LNCaP clone FGC (cell line): ENCODE data around the gene ELMOD1.

ENCODE experiments used
- DNase-seq: peaks from one replicate; pipeline ENCODE4 v3.0.0-alpha.2; 2011; ENCODE audit warnings: low read depth
- H3K4me3 ChIP-seq: 2 replicates; pipeline ENCODE4 v1.5.1; 2011; ENCODE audit warnings: mild to moderate bottlenecking, low read depth, low read length, control low read depth
- TF ChIP-seq, protein P1 (sequence below): IDR thresholded peaks from 2 replicates; pipeline ENCODE4 v1.5.1; 2012; ENCODE audit warnings: mild to moderate bottlenecking; ENCODE audit not compliant: control insufficient read depth, insufficient read depth; ENCODE audit errors: extremely low read depth

The ELMOD1 gene

DNA sequence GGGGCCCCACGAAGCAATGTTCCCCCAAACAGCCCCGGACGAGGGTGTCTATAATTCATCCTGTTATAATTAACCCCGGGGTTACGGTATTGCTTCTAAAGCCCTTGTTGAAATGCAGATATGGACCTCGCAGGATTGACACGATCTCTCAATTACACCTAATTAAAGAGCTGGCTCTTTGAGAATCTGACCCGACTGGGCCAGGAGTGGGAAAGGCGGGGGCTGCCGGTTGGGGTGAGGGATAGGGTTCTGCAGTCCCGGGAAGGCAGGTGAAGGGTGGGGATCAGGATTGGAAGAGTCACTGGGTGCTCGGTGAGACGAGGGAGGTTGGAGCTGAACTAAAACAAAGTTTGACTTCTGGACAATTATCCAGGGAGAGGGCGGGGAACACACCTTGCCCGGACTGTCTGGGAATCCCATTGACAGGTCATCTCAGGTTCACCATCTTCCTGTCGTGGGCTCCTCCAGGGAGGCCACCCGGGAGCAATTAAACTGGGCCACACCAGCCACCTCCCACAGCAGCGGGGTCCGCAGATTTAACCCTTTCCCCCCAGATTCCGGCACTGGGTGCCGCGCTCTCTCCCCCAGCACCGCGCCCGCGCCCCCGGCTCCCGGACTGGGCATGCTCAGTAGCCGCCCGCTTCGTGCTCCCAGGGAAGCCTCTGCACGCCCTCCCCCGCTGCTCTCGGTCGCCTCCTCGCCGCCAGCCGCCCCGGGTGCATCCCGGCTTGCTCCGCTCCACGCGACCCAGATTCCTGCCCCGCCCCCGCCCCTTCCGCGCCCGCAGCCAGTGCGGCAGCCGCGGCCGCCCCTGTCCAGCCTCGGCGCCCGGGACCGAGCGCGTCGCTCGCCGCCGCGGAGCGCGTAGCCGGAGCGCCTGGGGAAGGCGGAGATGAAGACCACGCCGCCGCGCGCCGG lies at the start of gene ELMOD1:
Gene ELMOD1, plus strand, starts transcription at position 688 of the 918 bp plus-strand sequence. CDS start 27,043 bp downstream, outside the sequence.
- TF ChIP-seq, protein P1, sequence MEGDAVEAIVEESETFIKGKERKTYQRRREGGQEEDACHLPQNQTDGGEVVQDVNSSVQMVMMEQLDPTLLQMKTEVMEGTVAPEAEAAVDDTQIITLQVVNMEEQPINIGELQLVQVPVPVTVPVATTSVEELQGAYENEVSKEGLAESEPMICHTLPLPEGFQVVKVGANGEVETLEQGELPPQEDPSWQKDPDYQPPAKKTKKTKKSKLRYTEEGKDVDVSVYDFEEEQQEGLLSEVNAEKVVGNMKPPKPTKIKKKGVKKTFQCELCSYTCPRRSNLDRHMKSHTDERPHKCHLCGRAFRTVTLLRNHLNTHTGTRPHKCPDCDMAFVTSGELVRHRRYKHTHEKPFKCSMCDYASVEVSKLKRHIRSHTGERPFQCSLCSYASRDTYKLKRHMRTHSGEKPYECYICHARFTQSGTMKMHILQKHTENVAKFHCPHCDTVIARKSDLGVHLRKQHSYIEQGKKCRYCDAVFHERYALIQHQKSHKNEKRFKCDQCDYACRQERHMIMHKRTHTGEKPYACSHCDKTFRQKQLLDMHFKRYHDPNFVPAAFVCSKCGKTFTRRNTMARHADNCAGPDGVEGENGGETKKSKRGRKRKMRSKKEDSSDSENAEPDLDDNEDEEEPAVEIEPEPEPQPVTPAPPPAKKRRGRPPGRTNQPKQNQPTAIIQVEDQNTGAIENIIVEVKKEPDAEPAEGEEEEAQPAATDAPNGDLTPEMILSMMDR, result no peak
- H3K4me3 ChIP-seq, result peak within 1 kb of the TSS; percentile 52

DNA sequence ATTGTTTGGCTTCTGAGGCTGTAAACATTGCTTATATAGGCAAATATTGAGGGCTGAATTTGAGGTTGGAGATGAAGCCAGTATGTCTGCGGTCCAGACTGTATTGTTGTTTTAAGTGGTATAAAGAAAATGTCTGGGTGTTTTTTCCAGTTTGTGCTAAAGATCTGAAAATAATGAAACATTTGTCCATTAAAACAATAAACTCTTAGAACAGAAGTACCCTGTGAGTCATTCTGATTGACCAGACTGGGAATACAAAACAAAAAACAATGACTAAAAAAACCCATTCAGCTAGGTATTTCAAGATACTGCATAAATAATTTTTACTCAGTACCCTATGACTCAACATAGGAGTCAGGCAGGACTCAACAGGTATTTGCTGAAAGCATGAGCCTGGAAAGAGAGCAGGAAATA lies 45.8 kb upstream of the ELMOD1 start:
- TF ChIP-seq, protein P1, result no peak
- H3K4me3 ChIP-seq, result no peak overlapping the region
- no peak for DNase-seq

More for the DNA sequence above, at the start of gene ELMOD1:
- no peak for DNase-seq

DNA sequence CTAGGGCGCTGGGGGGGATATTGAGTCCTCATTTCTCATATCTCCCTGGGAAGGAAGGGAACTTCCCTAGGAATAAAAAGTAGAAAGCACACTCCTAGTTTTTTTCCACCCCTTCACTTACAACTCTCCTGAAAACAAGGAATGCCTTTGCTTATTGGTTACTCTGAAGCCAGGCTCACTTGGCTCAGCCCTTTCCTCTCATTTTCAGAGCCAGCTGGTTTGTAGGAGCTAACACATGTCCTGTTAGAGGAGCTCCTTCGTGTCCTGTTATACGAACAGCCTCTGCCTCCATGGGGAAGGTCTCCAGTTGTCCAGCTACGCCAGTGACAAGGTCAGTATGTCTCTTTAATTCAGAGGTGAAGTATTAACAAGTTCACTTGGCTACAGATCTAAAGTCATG lies 43.0 kb upstream of the ELMOD1 start:
- no peak for DNase-seq
- no peak overlapping the region for H3K4me3 ChIP-seq
- TF ChIP-seq, protein P1, result no peak

DNA sequence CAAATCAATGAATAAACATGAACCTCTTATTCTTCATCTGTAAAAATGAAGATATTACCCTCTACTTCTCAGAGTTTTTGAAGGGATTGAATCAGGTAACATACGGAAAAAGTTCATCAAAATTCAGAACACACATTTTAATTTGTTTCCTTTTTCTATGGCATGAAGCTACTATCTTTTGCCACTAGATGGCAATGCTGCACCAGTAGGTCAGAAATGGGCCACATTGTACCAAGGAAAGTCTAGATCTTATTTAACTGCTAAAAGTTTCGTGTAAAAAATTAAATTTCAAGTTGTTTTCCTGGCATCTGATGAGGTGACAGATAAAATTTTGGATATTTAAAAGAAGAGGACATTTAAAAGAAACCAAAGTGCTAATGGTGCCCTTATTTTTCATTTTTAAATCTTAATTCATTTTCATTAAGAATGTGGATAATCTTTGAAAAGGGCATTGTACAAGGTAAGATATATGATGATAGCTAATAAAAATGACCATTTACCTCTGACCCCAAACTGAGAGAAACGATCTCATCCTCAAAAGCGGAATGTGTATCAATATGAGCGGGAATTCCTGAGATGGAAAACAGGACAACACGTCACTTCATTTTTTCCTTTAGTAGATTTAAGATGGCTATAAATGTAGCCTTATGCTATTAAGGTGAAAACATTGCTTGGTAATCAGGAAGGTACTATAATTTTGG lies 41.5 kb upstream of the ELMOD1 start:
- DNase-seq, result no peak
- H3K4me3 ChIP-seq, result no peak overlapping the region
- TF ChIP-seq, protein P1, result peak; percentile 81

DNA sequence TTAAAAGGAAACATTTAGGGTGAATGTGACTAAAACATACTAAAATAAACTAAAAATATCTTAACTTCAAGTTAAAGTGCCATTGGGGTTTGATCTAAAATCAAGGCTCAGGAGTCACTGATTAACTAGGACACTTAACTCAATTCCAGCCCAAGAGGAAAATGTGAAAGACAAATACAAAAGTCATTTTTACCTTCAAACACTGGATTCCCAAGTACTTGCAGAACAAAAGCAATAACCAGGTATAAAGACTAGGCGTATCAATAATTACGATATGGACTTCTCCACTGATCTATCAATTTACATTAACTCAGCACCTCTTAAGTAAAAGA lies 41.0 kb upstream of the ELMOD1 start:
- TF ChIP-seq, protein P1, result no peak
- DNase-seq, result no peak
- no peak overlapping the region for H3K4me3 ChIP-seq

DNA sequence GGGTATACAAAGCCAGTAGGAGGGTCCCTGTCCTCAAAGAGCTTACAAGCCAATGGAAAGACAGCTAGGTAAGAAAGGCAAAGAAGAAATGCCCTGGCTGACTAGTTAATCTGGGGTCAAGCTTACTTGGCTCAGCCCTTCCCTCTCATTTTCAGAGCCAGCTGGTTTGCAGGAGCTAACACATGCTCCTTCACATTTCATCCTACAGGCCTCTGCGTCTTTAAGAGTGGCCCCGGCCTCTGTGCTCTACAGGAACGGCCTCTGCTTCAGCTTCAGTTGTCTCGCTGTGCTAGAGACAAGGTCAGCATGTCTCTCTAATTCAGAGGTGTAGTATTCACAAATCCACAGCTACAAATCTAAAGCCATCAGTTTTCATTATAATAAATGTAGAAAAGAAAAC lies 40.6 kb upstream of the ELMOD1 start:
- TF ChIP-seq, protein P1, result no peak
- H3K4me3 ChIP-seq, result no peak overlapping the region
- DNase-seq, result no peak
